ENCODE results near the gene PARVA. TPM values are rescaled to one million over a fixed set of nuclear protein-coding genes. Genes with fewer than 3 reads are reported as not detected.

PARVA gene
- total RNA-seq, 1 donor from 2014 or later = 45.9 TPM

GRCh38 chr11:12505183-12505582 lies 127.8 kb downstream of the PARVA start:
- Histone ChIP-seq H3K36me3 (ENCODE audit: control insufficient read depth, insufficient read depth, low read length) (peaks cover 2% of the 10 kb centered on the region), H3K27me3 (ENCODE audit: control insufficient read depth, insufficient read depth, low read length) (no peaks in the 10 kb centered on the region), H3K4me3 (ENCODE audit: low read depth, low read length) (no peak overlapping the region)
- no peak for TF ChIP-seq CTCF (IDR thresholded peaks at IDR 0.05; ENCODE audit: insufficient read depth, low read length, poor library complexity, severe bottlenecking)
- no peak for DNase-seq (ENCODE audit: low read depth)

- TF ChIP-seq CTCF (IDR thresholded peaks at IDR 0.05; ENCODE audit: insufficient read depth, low read length, poor library complexity, severe bottlenecking) = no peak
- peaks cover 2% of the 10 kb centered on the region for H3K36me3 ChIP-seq (ENCODE audit: control insufficient read depth, insufficient read depth, low read length)
- H3K4me3 ChIP-seq (ENCODE audit: low read depth, low read length) = no peak overlapping the region
- no peaks in the 10 kb centered on the region for H3K27me3 ChIP-seq (ENCODE audit: control insufficient read depth, insufficient read depth, low read length)
- DNase-seq (ENCODE audit: low read depth) = no peak
These were observed 129.1 kb downstream of the PARVA start for GRCh38 chr11:12506404-12506921.

- peaks cover 2% of the 10 kb centered on the region for H3K36me3 ChIP-seq (ENCODE audit: control insufficient read depth, insufficient read depth, low read length)
- DNase-seq (ENCODE audit: low read depth) = no peak
- TF ChIP-seq CTCF (IDR thresholded peaks at IDR 0.05; ENCODE audit: insufficient read depth, low read length, poor library complexity, severe bottlenecking) = no peak
- no peak overlapping the region for H3K4me3 ChIP-seq (ENCODE audit: low read depth, low read length)
- H3K27me3 ChIP-seq (ENCODE audit: control insufficient read depth, insufficient read depth, low read length) = no peaks in the 10 kb centered on the region
These were observed 130.0 kb downstream of the PARVA start for GRCh38 chr11:12507391-12507790.

- no peaks in the 10 kb centered on the region for H3K27me3 ChIP-seq (ENCODE audit: control insufficient read depth, insufficient read depth, low read length)
- no peak overlapping the region for H3K4me3 ChIP-seq (ENCODE audit: low read depth, low read length)
- no peak for DNase-seq (ENCODE audit: low read depth)
- peaks cover 2% of the 10 kb centered on the region for H3K36me3 ChIP-seq (ENCODE audit: control insufficient read depth, insufficient read depth, low read length)
- no peak for TF ChIP-seq CTCF (IDR thresholded peaks at IDR 0.05; ENCODE audit: insufficient read depth, low read length, poor library complexity, severe bottlenecking)
These were observed 130.9 kb downstream of the PARVA start for GRCh38 chr11:12508151-12508751.

GRCh38 chr11:12509371-12509770 lies 132.0 kb downstream of the PARVA start:
- peaks cover 1% of the 10 kb centered on the region for H3K36me3 ChIP-seq (ENCODE audit: control insufficient read depth, insufficient read depth, low read length)
- TF ChIP-seq CTCF (IDR thresholded peaks at IDR 0.05; ENCODE audit: insufficient read depth, low read length, poor library complexity, severe bottlenecking) = no peak

GRCh38 chr11:12512132-12512531 lies 134.8 kb downstream of the PARVA start:
- TF ChIP-seq CTCF (IDR thresholded peaks at IDR 0.05; ENCODE audit: insufficient read depth, low read length, poor library complexity, severe bottlenecking) = no peak
- H3K4me3 ChIP-seq (ENCODE audit: low read depth, low read length) = no peak overlapping the region
- no peak for DNase-seq (ENCODE audit: low read depth)
- no peaks in the 10 kb centered on the region for H3K36me3 ChIP-seq (ENCODE audit: control insufficient read depth, insufficient read depth, low read length)
- no peaks in the 10 kb centered on the region for H3K27me3 ChIP-seq (ENCODE audit: control insufficient read depth, insufficient read depth, low read length)

More at GRCh38 chr11:12509371-12509770, 132.0 kb downstream of the PARVA start:
- no peak overlapping the region for H3K4me3 ChIP-seq (ENCODE audit: low read depth, low read length)
- no peak for DNase-seq (ENCODE audit: low read depth)
- no peaks in the 10 kb centered on the region for H3K27me3 ChIP-seq (ENCODE audit: control insufficient read depth, insufficient read depth, low read length)
